Urinary bladder (tissue), 4 donors: ENCODE data around the gene PPIP5K1. TPM values are rescaled to one million over a fixed set of nuclear protein-coding genes. Genes with fewer than 3 reads are reported as not detected.

ENCODE experiments used
- DNase-seq: peaks from one replicate; pipeline ENCODE4 v3.0.0-alpha.2; 2015; ENCODE audit errors: extremely low spot score
- H3K27ac ChIP-seq: one replicate; pipeline ENCODE4 v1.5.1; 2013; ENCODE audit warnings: low read depth, mild to moderate bottlenecking, moderate library complexity
- H3K36me3 ChIP-seq: one replicate; pipeline ENCODE4 v1.6.1; 2013; ENCODE audit warnings: mild to moderate bottlenecking, moderate library complexity; ENCODE audit not compliant: insufficient read depth
- H3K4me1 ChIP-seq: one replicate; pipeline ENCODE4 v1.6.1; 2013; ENCODE audit warnings: mild to moderate bottlenecking, moderate library complexity; ENCODE audit not compliant: insufficient read depth
- H3K4me3 ChIP-seq: one replicate; pipeline ENCODE4 v1.5.1; 2013; ENCODE audit warnings: low read depth, low read length
- WGBS: extraction: QIAGEN DNeasy Blood & Tissue Kit; methylation state at CpG from one replicate; pipeline ENCODE4 v1.1.7; 2013; 5-methylcytosine and 5-hydroxymethylcytosine counted together
- polyA plus RNA-seq: library from polyadenylated mRNA; stranded (reverse); fragments of 200-250 nt; gene quantifications from one replicate; pipeline ENCODE4 v1.2.3, GENCODE V29; 2013
- total RNA-seq: library from RNA; depleted of rRNA; stranded (reverse); fragments of >200 nt; gene quantifications from one replicate; pipeline ENCODE4 v1.2.3, GENCODE V29; 2014
- donor health status: healthy with polysubstance abuse.
- donor health status: healthy.

The PPIP5K1 gene
- total and polyA plus RNA-seq, 2 donors, result 12.2 to 20.7 TPM

DNA sequence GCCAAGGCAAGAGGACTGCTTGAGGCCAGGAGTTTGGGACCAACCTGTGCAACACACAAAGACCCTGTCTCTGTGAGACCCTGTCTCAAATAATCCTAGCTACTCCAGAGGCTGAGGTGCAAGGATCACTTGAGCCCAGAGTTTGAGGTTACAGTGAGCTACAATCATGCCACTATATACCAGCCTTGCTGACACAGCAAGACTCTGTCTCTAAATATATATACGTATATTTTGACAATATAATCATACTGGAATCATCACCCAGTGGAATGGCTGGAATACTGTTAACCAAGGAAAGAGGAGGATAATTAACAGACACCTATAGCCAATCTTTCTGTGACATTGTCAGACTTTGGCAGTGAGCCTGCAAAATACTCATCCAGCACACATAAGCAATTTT is 81.6 kb downstream of the PPIP5K1 start:
- WGBS, result 63% methylated on average over 1 of the region's 1 CpG
- no peaks in the 10 kb centered on the region for H3K36me3 ChIP-seq
- no peak for DNase-seq
- no peak overlapping the region for H3K4me3 ChIP-seq
- H3K27ac ChIP-seq, result no peak overlapping the region
- H3K4me1 ChIP-seq, result peaks cover 2% of the 10 kb centered on the region

DNA sequence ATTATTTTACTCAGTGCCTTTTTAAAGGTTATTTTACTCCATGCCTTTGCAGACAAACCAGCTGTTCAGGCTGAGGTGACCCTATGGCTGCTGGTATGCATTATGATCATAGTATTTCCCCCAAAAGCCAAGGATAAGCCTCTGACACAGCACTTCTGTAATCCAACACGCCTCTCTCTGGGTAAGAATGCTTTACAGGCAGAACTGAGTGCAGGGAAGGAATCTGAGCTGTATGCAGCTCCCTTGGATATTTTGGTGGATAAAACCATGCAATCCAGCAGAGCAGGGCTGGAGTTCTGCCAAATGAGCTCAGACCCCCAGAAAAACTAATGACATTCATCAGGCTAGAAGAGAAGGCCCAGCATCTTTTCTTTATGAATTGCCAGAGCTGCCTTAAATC is 84.3 kb downstream of the PPIP5K1 start:
- DNase-seq, result no peak
- H3K27ac ChIP-seq, result no peak overlapping the region
- peaks cover 2% of the 10 kb centered on the region for H3K4me1 ChIP-seq
- H3K36me3 ChIP-seq, result no peaks in the 10 kb centered on the region
- H3K4me3 ChIP-seq, result no peak overlapping the region
- WGBS, result 33% methylated on average over 1 of the region's 1 CpG

DNA sequence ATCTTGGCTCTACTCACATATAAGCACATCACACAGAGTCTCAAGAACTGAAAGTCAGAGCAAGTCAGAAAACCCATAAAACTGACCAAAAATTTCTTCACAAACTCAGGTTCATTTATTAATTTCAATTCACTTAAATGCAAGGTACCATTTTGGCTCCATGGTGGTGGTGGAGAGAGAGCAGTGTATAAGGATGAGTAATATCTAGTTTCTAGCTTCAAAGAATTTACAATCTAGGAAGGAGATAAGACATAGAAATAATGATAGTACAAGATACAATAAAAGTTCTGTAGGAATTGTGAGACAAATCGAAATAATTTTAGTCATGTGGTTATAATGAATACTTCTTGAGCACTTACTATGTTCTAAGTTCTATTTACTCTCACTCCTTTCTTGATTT is 90.4 kb downstream of the PPIP5K1 start:
- Histone ChIP-seq H3K36me3 (no peaks in the 10 kb centered on the region), H3K4me1 (no peaks in the 10 kb centered on the region), H3K27ac (no peak overlapping the region), H3K4me3 (no peak overlapping the region)
- DNase-seq, result no peak
- 85% methylated on average over 1 of the region's 1 CpG for WGBS

DNA sequence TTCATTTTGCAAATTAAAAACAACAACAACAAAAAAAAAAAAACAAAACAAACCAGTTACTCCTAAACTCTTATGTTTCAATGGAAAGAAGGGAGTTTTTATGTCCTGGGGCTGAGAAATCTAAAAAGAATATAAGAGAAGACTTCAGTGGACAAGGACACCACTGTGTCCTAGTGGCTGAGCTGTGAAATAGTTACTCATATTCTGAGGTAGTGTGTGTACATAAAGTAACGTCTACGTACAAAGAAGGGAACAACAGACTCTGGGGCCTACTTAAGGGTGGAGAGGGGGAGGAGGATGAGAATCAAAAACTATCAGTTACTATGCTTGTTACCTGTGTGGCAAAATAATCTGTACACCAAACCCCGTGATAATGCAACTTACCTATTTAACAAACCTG is 91.0 kb downstream of the PPIP5K1 start:
- 76% methylated on average over 3 of the region's 3 CpGs for WGBS
- no peak for DNase-seq
- Histone ChIP-seq H3K4me3 (no peak overlapping the region), H3K4me1 (no peaks in the 10 kb centered on the region), H3K36me3 (no peaks in the 10 kb centered on the region), H3K27ac (no peak overlapping the region)

DNA sequence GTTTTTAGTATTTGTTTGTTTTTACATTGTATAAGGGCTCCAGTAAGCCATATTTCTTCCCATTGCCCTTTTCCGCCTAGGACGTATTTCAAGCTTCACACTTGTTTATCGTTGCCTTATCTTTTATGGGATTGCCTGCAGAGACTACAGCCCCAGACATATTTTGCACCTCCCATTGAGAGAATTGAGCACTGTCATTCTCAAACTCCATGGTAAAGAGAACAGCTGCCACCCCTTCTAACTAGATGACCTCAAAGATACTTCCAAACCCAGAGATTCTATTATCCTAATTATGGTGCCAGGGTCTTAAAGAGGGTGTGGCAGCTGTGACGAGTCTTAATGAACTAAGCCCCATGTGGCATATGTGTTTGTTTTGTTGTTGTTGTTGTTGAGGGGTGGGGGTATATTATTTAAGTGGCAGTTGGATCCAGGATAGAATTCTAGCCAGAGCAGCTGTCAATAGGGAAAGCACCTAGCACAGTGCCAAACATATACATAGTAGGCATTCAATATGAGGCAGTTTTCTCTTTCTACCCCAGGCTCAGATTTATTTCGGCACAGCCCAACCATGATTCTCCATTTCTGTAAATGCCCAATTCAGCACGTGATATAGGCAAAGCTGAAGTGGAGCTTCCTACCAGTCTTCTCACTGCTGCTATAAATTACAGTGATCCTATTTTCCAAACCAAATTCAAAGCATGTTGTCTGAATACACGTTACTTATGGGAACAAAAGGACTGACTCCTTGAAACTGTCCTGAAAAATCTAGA is 96.1 kb downstream of the PPIP5K1 start:
- whole genome bisulfite sequencing, result 42% methylated on average over 7 of the region's 7 CpGs
- DNase-seq, result no peak
- Histone ChIP-seq H3K4me3 (peak overlapping the region; percentile 72), H3K27ac (no peak overlapping the region), H3K4me1 (no peaks in the 10 kb centered on the region), H3K36me3 (peaks cover 2% of the 10 kb centered on the region)

DNA sequence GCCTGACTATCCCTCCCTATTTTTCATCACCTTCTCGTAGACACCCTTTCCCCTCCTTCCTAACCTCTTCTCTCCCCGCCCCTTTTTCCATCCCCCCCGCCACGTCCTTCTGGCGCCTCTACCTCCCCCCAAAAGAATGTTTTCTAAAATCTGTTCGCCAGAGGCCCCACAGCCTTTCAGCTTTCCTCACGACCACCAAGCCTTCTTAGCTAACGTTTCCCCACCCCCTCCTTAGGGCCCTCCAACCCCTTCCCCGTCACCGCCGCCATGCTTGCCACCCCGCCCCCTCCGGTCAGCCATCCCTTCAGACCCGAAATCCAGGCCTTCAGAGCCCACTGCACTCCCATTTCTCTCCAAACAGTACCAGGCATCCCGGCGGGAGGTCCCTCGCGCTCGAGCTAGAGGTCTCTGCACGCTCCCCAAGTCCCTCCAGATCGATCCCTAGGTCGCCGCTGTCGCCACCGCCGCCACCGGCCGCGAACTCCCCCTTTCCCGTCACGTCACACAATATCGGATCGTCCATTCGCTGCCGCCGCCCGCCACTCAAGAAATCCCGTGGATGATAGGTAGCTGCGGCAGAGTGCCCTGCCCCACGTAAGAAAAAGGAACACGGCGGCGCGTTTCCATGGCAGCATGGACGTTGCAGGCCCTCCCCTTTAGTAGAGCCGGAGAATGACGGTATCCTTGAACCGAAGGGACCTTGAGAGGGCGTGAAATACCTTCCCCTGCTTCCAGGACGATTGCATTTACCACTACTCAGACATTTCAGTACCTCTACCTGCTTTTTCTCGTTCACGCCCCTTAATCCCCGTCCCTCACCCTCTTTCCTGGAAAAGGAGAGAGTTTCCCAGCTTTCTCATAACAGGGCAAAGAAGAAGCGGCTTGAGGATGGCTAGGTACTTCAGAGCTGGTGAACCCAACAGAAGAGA is 97.1 kb downstream of the PPIP5K1 start, which contains the start of gene TP53BP1:
Gene TP53BP1, minus strand, starts transcription at position 484 of the 929 bp plus-strand sequence. Its CDS starts 113 bp downstream, at position 371.
- H3K4me3 ChIP-seq, result peak within 1 kb of the TSS; percentile 72
- peaks cover 3% of the 10 kb centered on the region for H3K36me3 ChIP-seq
- no peaks in the 10 kb centered on the region for H3K4me1 ChIP-seq
- peak within 1 kb of the TSS; percentile 61 for H3K27ac ChIP-seq
- peak; percentile 93 for DNase-seq
- WGBS, result under 1% methylated on average over 54 of the region's 54 CpGs

DNA sequence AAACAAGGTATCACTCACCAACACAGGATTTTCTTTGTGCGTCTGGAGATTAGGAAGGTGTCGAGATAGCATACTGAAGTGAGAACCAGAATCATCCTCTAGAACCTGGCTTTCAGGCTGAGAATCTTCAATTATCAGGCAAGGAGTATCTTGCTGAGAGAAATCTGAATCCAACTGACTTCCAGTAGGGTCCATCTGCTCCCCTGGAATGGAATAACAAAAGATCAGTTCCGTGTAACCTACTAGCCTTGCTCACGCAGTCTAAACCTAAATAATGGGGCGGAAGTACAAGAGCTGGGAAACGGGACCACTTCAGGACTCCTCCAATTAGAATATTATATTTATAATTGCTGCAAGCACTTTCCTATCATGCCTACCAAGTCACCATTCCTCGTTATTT is 97.7 kb downstream of the PPIP5K1 start:
- Histone ChIP-seq H3K4me1 (no peaks in the 10 kb centered on the region), H3K36me3 (peaks cover 3% of the 10 kb centered on the region), H3K27ac (no peak overlapping the region), H3K4me3 (peak overlapping the region; percentile 72)
- 7% methylated on average over 7 of the region's 7 CpGs for WGBS
- DNase-seq, result no peak

DNA sequence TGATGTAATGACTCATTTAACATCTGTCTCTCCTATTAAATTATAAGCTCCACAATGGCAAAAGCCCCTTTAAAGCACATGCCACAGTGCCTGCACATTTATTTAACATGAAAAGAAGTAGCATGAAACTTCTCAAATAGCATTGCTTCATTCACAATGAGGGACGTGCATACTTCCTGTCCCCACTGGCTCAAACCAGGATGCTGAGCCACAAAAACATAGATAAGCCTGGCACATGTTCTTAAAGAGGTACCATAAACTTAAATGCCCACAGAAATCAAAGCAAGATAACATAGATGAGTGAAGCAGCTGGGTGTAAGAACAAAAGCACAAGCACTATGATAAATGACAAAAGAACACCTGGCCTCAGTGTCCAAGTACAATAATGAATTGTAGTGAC is 100.8 kb downstream of the PPIP5K1 start:
- no peak overlapping the region for H3K4me3 ChIP-seq
- no peak for DNase-seq
- no peak overlapping the region for H3K27ac ChIP-seq
- no peaks in the 10 kb centered on the region for H3K4me1 ChIP-seq
- 12% methylated on average over 1 of the region's 1 CpG for WGBS
- peaks cover 3% of the 10 kb centered on the region for H3K36me3 ChIP-seq

DNA sequence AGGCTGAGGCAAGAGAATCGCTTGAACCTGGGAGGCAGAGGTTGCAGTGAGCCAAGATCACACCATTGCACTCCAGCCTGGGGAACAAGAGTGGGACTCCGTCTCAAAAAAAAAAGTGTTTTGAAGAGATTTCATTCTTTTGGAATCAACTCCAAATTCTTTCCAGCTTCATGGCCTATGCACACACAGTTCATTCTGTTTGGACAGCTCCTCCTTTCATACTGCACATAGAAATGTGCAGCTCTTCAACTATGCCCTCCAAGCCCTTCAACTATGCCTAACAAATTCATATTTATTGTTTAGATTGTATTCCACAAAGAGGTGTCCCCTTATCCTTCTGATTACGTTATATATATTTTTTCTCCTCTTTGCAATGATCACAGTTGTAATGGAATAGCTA is 101.2 kb downstream of the PPIP5K1 start:
- Histone ChIP-seq H3K27ac (no peak overlapping the region), H3K4me3 (no peak overlapping the region), H3K4me1 (no peaks in the 10 kb centered on the region), H3K36me3 (peaks cover 3% of the 10 kb centered on the region)
- DNase-seq, result no peak
- WGBS, result 85% methylated on average over 3 of the region's 3 CpGs

DNA sequence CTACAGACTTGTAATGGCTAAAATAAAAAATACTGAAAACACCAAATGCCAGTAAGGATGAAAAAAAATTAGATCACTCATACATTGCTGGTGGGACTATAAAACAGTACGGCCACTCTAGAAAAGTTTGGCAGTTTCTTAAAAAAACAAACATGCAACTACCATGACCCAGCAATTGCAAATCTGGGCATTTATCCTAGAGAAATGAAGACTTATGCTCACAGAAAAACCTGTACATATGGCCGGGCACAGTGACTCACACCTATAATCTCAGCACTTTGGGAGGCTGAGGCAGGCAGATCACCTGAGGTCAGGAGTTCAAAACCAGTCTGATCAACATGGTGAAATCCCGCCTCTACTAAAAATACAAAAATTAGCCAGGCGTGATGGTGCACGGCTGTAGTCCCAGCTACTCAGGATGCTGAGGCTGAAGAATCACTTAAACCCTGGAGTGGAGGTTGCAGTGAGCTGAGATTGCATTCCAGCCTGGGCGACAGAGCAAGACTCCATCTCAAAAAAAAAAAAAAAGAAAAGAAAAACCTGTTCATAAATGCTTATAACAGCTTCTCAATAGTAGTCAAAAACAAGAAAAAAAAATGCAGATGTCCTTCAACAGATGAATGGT is 102.6 kb downstream of the PPIP5K1 start:
- WGBS, result 91% methylated on average over 6 of the region's 6 CpGs

DNA sequence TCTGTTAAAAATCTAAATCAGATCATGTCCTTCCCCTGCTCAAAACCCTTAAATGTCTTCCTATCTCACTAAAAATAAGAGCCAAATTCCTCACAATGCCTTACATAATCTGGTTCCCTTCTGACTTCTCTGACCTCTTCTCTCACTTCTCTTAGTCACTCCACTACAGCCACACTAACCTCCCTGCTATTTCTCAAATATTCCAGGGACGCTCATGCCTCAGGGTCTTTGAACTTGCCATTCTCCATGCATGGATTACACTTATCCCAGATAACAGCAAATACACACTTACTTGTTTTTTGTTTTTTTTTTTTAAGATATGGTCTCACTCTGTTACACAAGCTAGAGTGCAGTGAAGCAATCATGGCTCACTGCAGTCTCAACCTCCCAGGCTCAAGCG is 105.6 kb downstream of the PPIP5K1 start:
- 95% methylated on average over 2 of the region's 2 CpGs for WGBS
- no peak overlapping the region for H3K27ac ChIP-seq
- H3K36me3 ChIP-seq, result peaks cover 2% of the 10 kb centered on the region
- H3K4me1 ChIP-seq, result no peaks in the 10 kb centered on the region
- DNase-seq, result no peak
- no peak overlapping the region for H3K4me3 ChIP-seq

More for the DNA sequence above, 102.6 kb downstream of the PPIP5K1 start:
- Histone ChIP-seq H3K27ac (no peak overlapping the region), H3K4me3 (no peak overlapping the region), H3K36me3 (peaks cover 3% of the 10 kb centered on the region), H3K4me1 (no peaks in the 10 kb centered on the region)
- no peak for DNase-seq
